HG03439 (cell line): ENCODE measurements around the gene TIGD1.
"Not testable (repeated sequence)": the region's sequence is repeated elsewhere in the genome, so short reads cannot be mapped to it uniquely, and the experiment has no call there.

Experiments
- ATAC-seq: cut with Tn5 transposase; IDR thresholded peaks from one replicate; pipeline ENCODE4 v1.9.1; 2021; ENCODE audit warnings: mild to moderate bottlenecking, moderate library complexity; ENCODE audit not compliant: unreplicated experiment

The TIGD1 gene

DNA sequence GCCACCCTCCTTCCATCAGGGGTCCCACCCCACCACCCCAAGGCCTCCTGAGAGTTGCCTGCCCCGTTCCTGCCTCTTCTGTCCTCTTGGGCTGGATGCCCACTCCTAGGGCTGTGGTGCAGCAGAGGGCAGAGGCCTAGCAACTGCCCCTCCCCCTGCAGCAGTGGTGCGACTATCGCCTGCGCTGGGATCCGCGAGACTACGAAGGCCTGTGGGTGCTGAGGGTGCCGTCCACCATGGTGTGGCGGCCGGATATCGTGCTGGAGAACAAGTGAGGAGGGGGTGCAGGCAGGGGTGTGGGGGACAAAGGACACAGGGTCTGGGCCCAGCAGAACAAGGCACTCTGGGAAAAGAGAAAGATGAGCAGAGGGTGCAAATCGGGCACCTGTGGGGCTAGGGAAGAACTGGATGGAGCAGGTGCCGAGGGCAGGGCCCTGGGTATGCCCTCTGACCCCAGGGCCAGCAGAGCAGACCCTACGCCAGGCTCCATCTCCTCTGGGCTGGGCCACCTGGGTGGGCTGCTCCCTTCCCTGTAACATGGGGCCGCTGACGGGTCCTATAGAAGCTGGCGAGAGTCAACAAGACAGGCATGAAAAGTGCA, 9.8 kb downstream of the TIGD1 start:
- no peak for ATAC-seq

DNA sequence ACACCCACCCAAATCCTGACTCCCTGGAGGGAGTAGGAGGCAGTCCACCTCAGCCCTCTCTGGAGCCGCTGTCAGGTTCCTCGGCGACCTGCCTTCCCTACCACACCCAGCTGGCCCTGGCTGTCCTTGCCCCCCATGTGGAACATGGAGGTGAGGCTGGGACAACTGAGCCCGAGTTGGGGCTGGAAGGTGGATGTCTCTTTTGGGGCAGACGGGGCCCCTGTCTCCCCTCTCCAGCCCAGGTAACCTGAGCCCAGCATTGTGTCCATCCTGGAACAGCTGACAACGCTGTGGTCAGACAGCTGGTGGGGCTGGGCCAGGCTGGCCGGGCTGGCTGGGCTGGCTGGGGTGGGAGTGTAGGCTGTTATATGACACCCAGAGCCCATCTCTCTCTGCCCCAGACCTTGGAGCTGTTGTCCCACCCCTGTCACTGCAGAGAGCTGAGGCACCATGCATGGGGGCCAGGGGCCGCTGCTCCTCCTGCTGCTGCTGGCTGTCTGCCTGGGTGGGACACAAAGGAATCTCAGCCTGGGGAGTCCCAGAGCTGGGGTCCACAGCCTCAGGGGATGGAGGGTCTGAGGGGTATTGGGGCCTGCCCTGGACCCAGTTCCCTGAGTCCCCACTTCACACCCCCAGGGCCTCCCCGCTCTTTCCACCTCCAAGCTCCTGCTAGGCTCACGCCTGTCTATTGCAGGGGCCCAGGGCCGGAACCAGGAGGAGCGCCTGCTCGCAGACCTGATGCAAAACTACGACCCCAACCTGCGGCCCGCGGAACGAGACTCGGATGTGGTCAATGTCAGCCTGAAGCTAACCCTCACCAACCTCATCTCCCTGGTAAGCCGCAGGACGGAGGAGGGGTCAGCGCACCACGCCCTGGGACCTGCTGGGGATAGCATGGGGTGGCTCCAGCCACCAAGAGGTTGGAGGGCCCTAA, 10.8 kb downstream of the TIGD1 start, which contains the start of gene CHRNG:
TSS of gene CHRNG (plus strand) at position 395 of the 934 bp plus-strand sequence. CDS start at position 451, 56 bp downstream.
- no peak for ATAC-seq

DNA sequence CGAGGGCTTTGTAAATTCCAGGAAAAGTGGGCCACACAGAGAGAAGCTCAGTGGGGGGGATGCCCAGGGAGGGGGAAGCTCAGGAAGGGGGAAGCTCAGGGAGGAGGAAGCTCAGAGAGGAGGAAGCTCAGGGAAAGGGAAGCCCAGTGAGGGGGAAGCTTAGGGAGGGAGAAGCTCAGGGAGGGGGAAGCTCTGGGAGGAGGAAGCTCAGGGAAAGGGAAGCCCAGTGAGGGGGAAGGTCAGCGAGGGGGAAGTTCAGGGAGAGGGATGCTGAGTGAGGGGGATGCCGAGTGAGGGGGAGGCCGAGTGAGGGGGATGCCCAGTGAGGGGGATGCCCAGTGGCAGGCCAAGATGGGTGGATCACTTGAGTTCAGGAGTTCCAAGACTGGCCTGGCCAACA, 11.7 kb downstream of the TIGD1 start:
- no peak for ATAC-seq

DNA sequence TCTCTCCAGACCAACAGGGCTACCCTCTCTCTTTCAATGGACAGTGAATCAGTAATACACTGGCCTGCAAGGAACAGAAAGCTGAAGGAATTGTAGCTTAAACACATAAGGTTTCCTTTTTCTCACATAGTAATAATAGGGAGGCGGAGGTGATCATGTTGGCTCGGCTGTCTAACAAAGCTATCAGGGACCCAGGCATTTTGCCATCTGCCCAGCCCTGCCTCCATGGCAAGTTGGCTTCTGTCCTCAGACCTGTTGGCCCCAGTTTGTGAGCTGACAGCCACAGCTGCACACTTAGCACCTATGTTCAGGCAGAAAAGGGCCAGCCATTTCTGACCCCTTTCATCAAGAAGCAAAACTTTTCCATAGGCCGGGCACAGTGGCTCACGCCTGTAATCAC, 12.9 kb downstream of the TIGD1 start:
- no peak for ATAC-seq

DNA sequence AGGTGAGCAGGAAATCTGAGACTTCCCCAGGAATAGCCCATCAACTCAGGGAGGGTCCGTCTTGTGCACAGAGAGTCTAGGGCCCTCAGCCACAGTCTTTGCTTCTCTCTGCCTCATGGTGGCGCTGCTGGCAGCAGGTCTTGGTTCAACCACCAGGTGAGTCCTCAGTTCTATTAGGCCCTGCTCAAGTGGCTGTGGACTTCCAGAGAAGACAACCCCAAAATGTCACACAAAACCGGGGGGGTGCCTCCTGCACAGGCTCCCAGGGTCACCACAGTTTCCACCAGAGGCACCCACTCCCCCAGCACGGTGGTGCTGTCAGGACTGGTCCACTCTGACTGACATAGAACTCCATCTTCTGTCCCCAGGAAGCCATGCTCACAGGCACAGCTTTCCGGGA, 13.3 kb downstream of the TIGD1 start:
- ATAC-seq: no peak

DNA sequence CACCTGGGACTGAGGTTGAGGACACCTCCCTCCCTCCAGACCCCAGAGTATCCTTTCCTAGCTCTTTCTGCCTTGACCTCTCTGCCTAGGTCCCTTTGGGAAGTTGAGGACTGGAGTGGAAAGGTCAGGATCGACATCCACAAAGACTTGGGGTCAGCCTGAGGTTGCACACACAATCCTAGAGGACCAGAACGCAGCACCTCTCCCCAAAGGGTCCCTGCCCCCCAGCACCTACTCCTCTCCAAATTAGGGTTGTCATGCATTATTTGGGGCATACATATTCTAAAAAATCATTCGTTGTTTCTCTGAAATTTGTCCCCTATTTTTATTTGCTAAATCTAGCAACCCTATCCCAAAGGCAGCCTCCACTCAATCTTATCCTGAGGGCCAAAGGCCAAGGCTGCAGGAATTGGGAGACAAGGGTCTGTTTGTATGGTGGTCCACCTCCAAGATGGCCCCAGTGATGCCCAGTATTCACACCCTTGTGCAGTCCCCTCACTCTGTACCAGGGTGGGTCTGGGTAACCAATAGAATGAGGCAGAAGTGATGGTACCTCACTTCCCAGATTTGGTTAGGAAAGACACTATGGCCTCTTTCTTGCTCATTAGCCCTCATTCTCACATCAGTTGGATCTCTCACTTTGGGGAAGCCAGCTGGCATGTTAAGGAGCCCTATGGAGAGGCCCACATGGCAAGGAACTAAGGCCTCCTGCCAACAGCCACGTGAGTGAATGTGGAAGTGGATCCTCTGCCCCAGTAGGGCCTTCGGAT, 14.4 kb downstream of the TIGD1 start:
- no peak for ATAC-seq

DNA sequence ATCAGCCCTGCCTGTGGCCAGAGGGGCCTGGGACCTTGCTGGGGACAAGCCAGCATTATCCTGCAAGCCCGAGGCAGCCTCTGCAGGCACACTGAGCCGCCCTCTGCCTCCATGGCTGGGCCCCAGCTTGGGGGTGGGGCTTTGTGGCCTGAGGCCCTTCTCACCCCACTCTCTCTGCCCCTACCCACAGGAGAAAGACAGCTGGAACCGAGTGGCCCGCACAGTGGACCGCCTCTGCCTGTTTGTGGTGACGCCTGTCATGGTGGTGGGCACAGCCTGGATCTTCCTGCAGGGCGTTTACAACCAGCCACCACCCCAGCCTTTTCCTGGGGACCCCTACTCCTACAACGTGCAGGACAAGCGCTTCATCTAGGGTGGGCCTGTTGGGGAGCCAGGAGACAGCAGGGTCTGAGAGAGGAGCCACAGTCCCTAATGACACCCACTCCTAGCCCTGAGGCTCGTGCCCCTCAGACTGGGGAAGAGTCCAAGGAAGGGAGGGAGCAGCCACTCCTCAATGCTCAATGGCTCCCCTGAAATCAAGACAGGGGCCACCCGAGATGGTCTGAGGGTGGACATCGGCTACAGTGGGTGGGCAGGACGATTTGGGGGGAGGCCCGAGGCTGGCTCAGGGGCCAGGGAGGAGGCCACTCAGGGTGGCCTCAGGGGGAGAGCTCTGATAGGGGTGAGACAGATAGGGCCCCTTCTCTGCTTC, 15.3 kb downstream of the TIGD1 start:
- ATAC-seq: no peak

DNA sequence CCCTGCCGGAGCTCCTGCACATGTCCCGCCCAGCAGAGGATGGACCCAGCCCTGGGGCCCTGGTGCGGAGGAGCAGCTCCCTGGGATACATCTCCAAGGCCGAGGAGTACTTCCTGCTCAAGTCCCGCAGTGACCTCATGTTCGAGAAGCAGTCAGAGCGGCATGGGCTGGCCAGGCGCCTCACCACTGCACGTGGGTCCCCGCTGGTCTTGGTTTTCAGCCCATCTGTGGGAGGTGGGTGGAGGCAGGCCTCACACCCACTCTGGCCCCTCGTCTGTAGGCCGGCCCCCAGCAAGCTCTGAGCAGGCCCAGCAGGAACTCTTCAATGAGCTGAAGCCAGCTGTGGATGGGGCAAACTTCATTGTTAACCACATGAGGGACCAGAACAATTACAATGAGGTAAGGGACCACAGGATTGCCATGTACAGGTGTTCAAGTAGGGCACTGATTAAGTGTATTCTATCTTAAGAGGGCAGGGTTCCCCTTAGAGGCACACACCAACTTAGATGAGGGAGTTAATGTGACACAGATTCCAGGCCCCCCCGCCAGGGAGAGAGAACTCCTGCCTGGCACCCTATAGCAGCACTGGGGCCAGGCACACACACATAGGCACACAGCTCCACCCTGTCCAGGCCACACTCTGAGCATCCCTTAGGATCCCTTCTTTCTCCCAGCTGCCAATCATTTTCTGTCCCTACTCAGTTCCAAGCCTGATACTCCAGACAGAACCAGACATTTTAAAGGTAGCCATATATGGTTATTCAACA, 16.2 kb downstream of the TIGD1 start:
- ATAC-seq: no peak

DNA sequence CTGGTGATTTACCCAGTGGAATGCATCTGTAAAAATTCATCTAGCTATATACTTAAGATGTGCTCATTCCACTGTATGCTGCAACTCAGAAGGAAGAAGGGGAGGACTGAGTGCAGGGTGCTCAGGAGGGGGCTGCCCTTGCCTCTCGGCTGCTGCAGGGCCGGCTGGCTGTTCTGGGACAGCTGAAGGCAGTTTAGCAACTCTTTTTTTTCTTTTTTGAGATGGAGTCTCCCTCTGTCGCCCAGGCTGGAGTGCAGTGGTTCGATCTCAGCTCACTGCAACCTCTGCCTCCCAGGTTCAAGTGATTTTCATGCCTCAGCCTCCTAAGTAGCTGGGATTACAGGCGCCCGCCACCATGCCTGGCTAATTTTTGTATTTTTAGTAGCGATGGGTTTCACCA, 17.5 kb downstream of the TIGD1 start:
- not testable (repeated sequence) for ATAC-seq

DNA sequence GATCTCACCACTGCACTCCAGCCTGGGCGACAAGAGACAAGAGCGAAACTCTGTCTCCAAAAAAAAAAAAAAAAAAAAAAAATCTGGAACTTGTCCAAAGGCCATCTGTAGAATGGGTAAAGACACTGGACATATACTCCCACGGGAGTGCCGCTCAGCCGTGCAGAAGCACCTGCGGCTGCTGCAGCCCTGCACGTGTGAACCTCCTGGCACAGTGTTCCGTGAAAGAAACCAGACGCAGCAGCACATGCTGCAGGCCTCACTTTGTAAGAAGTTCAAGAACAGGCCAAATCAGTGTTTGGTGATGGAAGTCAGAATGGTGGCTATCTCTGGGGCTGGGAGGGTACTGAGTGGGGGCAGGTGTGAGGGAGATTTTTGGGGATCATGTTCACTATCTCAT, 17.9 kb downstream of the TIGD1 start:
- ATAC-seq: no peak

DNA sequence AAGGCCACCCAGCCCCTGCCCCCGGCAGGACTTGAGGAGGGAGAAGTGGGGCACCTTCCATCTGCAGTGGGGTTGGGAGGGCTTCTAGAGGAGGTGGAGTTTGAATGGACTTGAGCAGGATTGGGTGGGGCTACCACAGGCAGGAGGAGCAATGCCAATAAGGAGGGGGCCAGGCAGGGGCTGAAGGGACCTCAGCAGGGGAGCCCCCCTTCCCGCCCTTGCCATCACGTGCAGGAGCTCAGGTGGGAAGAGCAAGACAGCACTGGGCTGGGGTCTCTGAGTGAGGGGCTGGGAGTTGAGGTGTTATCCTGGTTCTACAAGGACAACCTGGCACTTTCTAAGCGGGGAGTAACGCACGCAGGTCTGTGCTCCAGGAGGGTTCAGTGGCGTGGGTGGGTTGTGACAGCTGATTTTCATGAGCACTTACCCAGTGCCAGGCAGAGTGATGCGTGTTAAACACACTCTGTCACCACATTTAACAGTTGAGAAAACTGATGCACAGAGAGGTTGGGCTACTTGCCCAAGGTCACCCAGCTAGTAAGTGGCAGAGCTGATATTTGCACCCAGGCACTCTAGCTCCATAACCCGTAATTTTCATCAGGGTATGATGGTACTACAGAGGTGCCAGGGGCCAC, 19.6 kb downstream of the TIGD1 start:
- no peak for ATAC-seq

DNA sequence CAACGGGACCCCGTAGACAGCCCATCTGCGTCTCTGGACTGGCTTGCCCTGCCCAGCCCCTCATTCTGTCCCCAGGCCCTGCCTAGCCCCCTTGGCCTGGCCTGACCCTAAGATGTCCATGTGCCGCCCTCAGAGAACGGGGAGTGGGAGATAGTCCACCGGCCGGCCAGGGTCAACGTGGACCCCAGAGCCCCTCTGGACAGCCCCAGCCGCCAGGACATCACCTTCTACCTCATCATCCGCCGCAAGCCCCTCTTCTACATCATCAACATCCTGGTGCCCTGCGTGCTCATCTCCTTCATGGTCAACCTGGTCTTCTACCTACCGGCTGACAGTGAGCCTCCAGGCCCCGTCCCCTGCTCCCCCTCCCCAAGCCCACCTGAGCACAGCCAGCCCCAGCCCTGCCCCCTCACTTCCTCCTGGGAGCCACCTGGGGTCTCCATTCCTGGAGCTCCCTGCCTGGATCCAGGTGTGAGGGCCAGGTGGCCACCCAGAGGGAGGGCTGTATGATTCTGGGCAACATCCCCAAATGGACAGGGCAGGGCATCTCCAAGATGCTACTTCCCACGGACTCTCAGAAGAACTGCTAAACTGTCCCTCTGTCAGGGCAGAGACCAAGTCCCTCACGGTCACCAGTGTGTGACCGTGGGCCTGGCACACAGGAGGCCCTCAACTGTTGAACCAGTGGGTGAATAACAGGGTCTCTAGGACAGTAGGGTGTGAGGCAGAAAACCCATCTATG, 20.4 kb downstream of the TIGD1 start:
- ATAC-seq: no peak

DNA sequence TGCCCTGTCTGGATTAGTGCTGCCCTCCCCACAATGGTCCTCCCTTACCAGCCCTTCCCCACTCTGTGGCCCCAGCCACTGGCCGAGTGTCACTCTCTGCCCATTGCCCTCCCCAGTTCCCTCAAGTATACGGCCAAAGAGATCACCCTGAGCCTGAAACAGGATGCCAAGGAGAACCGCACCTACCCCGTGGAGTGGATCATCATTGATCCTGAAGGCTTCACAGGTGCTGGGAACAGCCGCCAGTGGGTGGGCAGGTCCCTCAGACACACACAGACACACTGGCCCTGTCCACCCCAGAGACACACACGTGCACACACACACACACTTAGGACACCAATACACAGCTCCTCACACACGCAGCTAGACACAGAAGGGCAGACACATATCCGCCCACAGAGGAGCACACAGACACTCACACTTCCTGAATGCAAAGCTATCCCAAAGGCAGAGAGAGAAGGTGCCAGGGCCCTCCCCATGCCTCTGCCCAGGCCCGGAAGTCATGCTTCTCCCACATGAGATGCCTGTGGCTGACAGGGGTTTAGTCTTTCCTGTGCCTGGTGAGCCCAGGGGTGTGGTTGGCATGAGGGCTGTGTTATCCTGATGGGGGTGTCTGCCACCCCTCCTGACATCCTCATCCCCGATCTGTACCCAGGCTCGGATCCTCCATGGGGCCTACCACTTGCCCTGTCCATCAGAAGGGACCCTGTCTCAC, 21.5 kb downstream of the TIGD1 start:
- no peak for ATAC-seq

DNA sequence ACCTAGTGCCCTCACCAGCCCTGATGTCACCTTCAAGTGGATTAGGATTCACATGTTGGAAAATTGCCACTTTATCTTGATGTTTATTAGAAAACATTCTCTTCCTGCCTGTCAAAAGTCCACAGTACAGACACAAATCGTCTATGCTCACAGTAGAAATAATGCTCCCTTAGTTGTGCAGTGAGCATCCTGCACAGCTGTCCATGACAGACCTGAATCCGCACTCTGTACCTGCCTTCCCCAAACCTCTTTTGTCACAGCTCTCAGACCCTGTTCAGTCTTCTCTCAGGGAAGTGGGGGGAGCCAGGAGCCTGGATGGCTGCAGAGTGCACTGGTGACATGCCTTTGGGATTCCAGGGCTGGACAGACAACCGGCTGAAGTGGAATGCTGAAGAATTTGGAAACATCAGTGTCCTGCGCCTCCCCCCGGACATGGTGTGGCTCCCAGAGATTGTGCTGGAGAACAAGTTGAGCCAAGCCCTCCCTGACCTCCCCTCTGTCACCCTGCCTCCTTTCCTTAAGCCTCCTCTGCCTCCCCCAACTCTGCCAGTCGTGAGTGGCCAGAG, 22.4 kb downstream of the TIGD1 start:
- no peak for ATAC-seq

DNA sequence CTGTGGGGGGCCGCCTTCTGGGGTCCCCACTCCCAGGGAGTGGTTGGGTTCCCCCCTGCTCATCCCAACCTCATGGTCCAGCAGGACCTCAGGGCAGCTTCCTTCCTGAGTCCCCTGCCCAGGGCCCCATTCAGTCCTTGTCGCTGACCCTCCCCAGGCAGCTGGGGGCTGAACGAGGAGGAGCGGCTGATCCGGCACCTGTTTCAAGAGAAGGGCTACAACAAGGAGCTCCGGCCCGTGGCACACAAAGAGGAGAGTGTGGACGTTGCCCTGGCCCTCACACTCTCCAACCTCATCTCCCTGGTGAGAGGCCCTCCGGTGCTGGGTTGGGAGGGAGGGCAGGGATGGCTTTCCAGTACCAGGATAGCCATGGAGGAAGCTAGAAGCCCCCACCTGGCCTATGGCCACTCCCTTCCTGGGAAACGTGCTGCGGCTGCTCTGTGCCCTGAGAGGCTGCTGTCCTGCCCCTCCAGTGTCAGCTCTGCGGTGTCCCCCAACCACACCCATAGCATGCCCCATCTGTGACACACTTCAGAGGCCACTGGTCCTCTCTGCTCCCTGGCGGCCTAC, 23.9 kb downstream of the TIGD1 start:
- no peak for ATAC-seq

DNA sequence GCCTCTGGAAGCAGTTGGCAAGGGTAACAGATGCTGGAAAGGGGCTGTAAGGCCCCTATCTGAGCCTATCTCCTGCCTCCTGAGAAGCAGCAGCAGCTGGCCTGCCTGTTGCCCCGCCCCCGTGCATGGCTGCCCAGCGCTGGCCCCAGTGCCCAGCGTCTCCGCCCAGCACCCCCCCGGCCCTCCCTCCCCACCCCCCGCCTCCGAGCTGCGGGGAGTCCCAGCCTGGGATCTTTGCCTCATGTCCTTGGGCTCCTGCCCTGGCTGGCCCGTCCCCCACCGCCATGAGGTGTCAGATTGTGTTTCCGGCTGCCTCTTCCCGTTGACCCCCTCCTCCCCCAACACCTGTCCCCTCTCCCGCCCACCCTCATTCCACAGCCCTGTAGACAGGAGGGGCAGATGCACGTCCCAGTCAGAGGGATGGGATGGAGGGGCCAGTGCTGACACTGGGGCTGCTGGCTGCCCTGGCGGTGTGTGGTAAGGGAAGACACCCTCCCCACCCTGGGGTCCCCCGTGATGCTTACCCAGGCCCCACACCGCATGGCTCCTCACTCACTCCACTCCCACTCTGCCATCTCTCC, 24.5 kb downstream of the TIGD1 start, which contains the start of gene CHRND:
TSS of gene CHRND (plus strand) at position 370 of the 581 bp plus-strand sequence. CDS start at position 426, 56 bp downstream.
- ATAC-seq: no peak

DNA sequence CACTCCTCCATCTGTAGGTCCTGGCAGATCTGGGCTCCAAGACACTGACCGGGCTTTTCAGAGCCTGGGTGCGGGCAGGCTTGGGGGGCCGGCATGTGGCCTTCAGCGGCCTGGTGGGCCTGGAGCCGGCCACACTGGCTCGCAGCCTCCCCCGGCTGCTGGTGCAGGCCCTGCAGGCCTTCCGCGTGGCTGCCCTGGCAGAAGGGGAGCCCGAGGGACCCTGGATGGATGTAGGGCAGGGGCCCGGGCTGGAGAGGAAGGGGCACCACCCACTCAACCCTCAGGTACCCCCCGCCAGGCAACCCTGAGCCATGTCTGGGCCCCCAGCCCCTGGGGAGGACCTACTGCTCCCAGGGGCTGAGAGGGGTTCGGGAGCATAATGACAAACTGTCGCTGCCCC, 25.2 kb downstream of the TIGD1 start:
- no peak for ATAC-seq
